ENCODE measurements around the gene RNF13.
"Not testable (repeated sequence)": the region's sequence is repeated elsewhere in the genome, so short reads cannot be mapped to it uniquely, and the experiment has no call there.

Gene RNF13

GRCh38 chr3:149819432-149819831, 6.4 kb downstream of the RNF13 start:
- in situ Hi-C loops (cut with HindIII; ENCODE audit: low pct_ligation_motif_present, low sequenced_read_pairs): no loop called here
- H3K36me3 ChIP-seq (replicated peaks): no peaks in the 10 kb centered on the region
- no peak for DNase-seq
- no peak for TF ChIP-seq CTCF (IDR thresholded peaks at IDR 0.05; ENCODE audit: low read depth, low read length, missing control alignments)
- H3K4me3 ChIP-seq (ENCODE audit: low read depth, low read length): no peak overlapping the region
- H3K27ac ChIP-seq: no peak overlapping the region
- no peaks in the 10 kb centered on the region for H3K27me3 ChIP-seq (replicated peaks)

GRCh38 chr3:149820183-149820582, 7.2 kb downstream of the RNF13 start:
- Histone ChIP-seq H3K27ac (no peak overlapping the region), H3K4me3 (ENCODE audit: low read depth, low read length) (no peak overlapping the region), H3K27me3 (replicated peaks) (no peaks in the 10 kb centered on the region), H3K36me3 (replicated peaks) (no peaks in the 10 kb centered on the region)
- TF ChIP-seq CTCF (IDR thresholded peaks at IDR 0.05; ENCODE audit: low read depth, low read length, missing control alignments): no peak
- in situ Hi-C loops (cut with HindIII; ENCODE audit: low pct_ligation_motif_present, low sequenced_read_pairs): no loop called here
- DNase-seq: no peak

- no peak for DNase-seq
- H3K27me3 ChIP-seq (replicated peaks): no peaks in the 10 kb centered on the region
- H3K27ac ChIP-seq: no peak overlapping the region
- in situ Hi-C loops (cut with HindIII; ENCODE audit: low pct_ligation_motif_present, low sequenced_read_pairs): no loop called here
- TF ChIP-seq CTCF (IDR thresholded peaks at IDR 0.05; ENCODE audit: low read depth, low read length, missing control alignments): no peak
- no peaks in the 10 kb centered on the region for H3K36me3 ChIP-seq (replicated peaks)
- no peak overlapping the region for H3K4me3 ChIP-seq (ENCODE audit: low read depth, low read length)
These were observed 13.6 kb downstream of the RNF13 start for GRCh38 chr3:149826636-149827035.

- no peak overlapping the region for H3K4me3 ChIP-seq (ENCODE audit: low read depth, low read length)
- H3K27me3 ChIP-seq (replicated peaks): no peaks in the 10 kb centered on the region
- TF ChIP-seq CTCF (IDR thresholded peaks at IDR 0.05; ENCODE audit: low read depth, low read length, missing control alignments): no peak
- H3K36me3 ChIP-seq (replicated peaks): no peaks in the 10 kb centered on the region
- in situ Hi-C loops (cut with HindIII; ENCODE audit: low pct_ligation_motif_present, low sequenced_read_pairs): no loop called here
- H3K27ac ChIP-seq: no peak overlapping the region
- DNase-seq: no peak
These were observed 15.4 kb downstream of the RNF13 start for GRCh38 chr3:149828390-149828789.

GRCh38 chr3:149829631-149830030, 16.6 kb downstream of the RNF13 start:
- H3K4me3 ChIP-seq (ENCODE audit: low read depth, low read length); in situ Hi-C loops (cut with HindIII; ENCODE audit: low pct_ligation_motif_present, low sequenced_read_pairs); H3K27ac ChIP-seq; H3K36me3 ChIP-seq (replicated peaks); DNase-seq; H3K27me3 ChIP-seq (replicated peaks): not testable (repeated sequence)

- in situ Hi-C loops (cut with HindIII; ENCODE audit: low pct_ligation_motif_present, low sequenced_read_pairs): no loop called here
- H3K36me3 ChIP-seq (replicated peaks): no peaks in the 10 kb centered on the region
- no peak for TF ChIP-seq CTCF (IDR thresholded peaks at IDR 0.05; ENCODE audit: low read depth, low read length, missing control alignments)
- DNase-seq: no peak
- no peaks in the 10 kb centered on the region for H3K27me3 ChIP-seq (replicated peaks)
- no peak overlapping the region for H3K27ac ChIP-seq
- H3K4me3 ChIP-seq (ENCODE audit: low read depth, low read length): no peak overlapping the region
These were observed 17.9 kb downstream of the RNF13 start for GRCh38 chr3:149830902-149831301.

Data from brain microvascular endothelial cell (primary cell).